Measurements from ENCODE around the gene CX3CR1.

CX3CR1 gene

DNA sequence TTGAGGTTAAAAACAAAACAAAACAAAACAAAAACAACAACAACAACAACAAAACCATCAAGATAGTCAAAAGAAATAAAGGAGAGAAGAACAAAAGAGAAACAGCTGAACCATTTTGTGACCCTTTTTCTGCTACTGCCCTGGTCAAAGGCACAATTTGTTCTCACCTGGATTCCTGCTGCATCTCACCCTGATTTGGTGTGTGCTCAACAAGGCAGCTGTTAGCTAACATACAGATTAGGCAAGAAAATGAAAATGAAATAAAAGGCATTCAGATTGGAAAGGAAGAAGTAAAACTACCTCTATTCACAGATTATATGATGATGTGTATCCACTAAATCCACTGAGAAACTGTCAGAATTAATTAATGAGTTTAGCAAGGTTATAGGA lies 58.7 kb downstream of the CX3CR1 start:
- no peaks in the 10 kb centered on the region for H3K27me3 ChIP-seq (replicated peaks)
- TF ChIP-seq, protein P1, sequence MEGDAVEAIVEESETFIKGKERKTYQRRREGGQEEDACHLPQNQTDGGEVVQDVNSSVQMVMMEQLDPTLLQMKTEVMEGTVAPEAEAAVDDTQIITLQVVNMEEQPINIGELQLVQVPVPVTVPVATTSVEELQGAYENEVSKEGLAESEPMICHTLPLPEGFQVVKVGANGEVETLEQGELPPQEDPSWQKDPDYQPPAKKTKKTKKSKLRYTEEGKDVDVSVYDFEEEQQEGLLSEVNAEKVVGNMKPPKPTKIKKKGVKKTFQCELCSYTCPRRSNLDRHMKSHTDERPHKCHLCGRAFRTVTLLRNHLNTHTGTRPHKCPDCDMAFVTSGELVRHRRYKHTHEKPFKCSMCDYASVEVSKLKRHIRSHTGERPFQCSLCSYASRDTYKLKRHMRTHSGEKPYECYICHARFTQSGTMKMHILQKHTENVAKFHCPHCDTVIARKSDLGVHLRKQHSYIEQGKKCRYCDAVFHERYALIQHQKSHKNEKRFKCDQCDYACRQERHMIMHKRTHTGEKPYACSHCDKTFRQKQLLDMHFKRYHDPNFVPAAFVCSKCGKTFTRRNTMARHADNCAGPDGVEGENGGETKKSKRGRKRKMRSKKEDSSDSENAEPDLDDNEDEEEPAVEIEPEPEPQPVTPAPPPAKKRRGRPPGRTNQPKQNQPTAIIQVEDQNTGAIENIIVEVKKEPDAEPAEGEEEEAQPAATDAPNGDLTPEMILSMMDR (IDR thresholded peaks at IDR 0.05; ENCODE audit: low read depth, low read length, missing control alignments) = no peak
- no peak overlapping the region for H3K27ac ChIP-seq
- in situ Hi-C loops (cut with HindIII; ENCODE audit: low pct_ligation_motif_present, low sequenced_read_pairs) = no loop called here
- no peaks in the 10 kb centered on the region for H3K36me3 ChIP-seq (replicated peaks)
- DNase-seq = no peak
- H3K4me3 ChIP-seq (ENCODE audit: low read depth, low read length) = no peak overlapping the region

DNA sequence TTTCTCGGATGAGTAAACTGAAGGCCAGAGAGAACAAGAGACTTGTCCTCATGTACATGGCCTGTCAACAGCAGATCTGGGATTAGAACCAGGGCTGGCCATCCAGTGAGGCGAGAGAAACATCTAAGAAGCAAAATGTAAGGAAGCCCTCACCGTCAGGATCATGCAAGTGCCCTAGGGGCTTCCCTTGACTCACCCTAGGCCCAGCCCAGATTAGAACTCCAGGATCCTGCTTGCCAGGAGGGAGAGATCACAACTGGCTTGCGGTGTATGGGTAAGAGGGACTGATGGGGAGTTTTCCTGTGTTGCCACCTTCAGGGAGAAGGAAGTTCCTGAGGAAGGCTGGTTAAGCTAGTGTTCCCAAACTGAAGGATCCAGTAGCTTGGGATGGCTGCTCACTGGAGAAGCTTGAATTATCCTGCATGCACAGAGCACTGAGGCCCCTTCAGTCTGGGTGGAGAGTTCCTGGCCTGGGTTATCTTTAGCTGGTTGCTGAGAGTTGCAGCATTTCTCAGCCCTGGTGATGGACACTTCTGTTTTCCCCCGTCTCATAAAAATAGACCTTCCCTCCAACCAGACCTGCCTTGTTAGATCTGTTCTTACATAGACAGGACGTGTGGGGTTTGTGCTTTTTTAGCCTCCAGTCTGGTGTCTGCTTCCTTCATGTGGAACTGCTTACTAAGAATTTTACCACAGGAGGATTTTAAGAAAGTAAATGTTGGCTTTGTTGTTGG lies 59.3 kb downstream of the CX3CR1 start:
- DNase-seq = no peak
- H3K27ac ChIP-seq = no peak overlapping the region
- TF ChIP-seq, protein P1 (IDR thresholded peaks at IDR 0.05; ENCODE audit: low read depth, low read length, missing control alignments) = no peak
- H3K36me3 ChIP-seq (replicated peaks) = no peaks in the 10 kb centered on the region
- no peaks in the 10 kb centered on the region for H3K27me3 ChIP-seq (replicated peaks)
- H3K4me3 ChIP-seq (ENCODE audit: low read depth, low read length) = no peak overlapping the region
- in situ Hi-C loops (cut with HindIII; ENCODE audit: low pct_ligation_motif_present, low sequenced_read_pairs) = no loop called here

DNA sequence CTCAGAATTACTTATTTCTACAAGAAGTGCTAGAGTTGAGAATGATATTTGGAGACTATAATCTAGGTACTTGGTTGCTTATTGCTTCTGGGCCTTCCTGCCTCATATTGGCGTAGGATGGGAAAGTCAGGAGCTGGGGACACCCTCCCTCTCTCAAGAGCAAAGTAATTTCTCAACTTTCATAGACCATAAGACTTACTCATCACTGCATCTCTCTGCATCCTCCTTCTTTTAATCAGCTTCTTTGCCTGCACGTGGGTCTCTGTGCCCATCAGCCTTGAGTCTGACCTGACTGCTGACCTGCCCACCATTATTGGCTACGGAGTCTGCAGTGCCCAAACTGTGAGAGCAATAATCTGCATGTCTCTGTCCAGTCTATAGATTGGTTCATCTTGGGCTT lies 60.1 kb downstream of the CX3CR1 start:
- Histone ChIP-seq H3K4me3 (ENCODE audit: low read depth, low read length) (no peak overlapping the region), H3K27me3 (replicated peaks) (no peaks in the 10 kb centered on the region), H3K36me3 (replicated peaks) (no peaks in the 10 kb centered on the region), H3K27ac (no peak overlapping the region)
- in situ Hi-C loops (cut with HindIII; ENCODE audit: low pct_ligation_motif_present, low sequenced_read_pairs) = no loop called here
- TF ChIP-seq, protein P1 (IDR thresholded peaks at IDR 0.05; ENCODE audit: low read depth, low read length, missing control alignments) = no peak
- DNase-seq = no peak

DNA sequence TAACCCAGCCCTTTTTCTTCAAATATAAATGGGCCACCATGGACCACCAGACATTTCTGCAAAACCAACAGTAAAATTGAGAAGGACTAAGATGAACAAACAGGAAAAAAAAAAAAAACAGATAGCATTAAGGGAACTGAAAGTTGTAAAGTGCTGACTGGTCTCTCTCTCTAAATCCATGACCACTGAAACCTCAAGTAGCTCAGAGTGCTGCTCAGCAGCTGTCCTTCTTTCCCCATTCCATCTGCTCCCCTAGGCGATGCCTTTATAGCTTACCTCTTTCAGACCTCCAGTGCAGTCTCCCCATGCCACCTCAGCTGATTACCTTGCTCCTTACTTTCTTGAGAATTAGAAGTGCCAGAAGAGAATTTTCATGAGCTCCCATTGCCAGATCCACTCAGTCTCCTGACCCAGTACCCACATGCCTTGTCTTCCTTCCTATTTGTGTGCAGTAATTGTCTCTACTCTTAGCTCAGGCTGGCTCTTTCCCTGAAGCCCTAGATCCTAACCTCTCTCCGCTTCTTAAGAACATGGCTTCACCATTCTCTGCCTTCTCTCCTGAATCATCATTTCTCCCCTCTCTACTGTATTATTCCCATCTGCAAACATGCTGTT lies 63.6 kb downstream of the CX3CR1 start:
- DNase-seq = no peak
- no peaks in the 10 kb centered on the region for H3K36me3 ChIP-seq (replicated peaks)
- H3K27me3 ChIP-seq (replicated peaks) = no peaks in the 10 kb centered on the region
- H3K27ac ChIP-seq = no peak overlapping the region
- TF ChIP-seq, protein P1 (IDR thresholded peaks at IDR 0.05; ENCODE audit: low read depth, low read length, missing control alignments) = no peak
- in situ Hi-C loops (cut with HindIII; ENCODE audit: low pct_ligation_motif_present, low sequenced_read_pairs) = no loop called here
- H3K4me3 ChIP-seq (ENCODE audit: low read depth, low read length) = no peak overlapping the region

DNA sequence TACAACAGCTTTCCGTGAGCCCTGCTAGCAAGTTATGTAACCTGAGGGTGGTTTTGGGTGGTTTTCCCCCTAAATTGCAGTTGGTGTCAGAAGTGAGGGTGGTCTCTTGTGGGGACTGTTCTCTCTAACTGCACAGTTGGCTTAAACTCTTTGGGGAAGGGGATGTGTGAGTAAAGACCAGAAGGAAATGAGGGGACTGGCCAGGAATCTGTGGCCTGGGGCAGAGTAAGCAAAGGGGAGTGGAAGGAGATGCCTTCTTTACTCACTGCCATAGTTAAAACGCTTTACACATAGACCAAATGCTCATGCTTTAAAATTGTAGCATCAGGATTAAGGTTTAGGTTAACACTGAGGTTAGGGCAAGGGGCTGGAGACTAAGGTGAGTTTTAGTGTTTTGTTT lies 66.2 kb downstream of the CX3CR1 start:
- no peak for DNase-seq
- H3K36me3 ChIP-seq (replicated peaks) = no peaks in the 10 kb centered on the region

More for the DNA sequence above, 66.2 kb downstream of the CX3CR1 start:
- TF ChIP-seq, protein P1 (IDR thresholded peaks at IDR 0.05; ENCODE audit: low read depth, low read length, missing control alignments) = no peak
- Histone ChIP-seq H3K27me3 (replicated peaks) (no peaks in the 10 kb centered on the region), H3K27ac (no peak overlapping the region), H3K4me3 (ENCODE audit: low read depth, low read length) (no peak overlapping the region)
- in situ Hi-C loops (cut with HindIII; ENCODE audit: low pct_ligation_motif_present, low sequenced_read_pairs) = no loop called here
